Muscle layer of duodenum (tissue), 2 donors: ENCODE results near the gene REG1A.

Source experiments
- H3K27ac ChIP-seq: one replicate; pipeline ENCODE4 v1.7.0; 2013; ENCODE audit warnings: mild to moderate bottlenecking, low read length
- H3K27me3 ChIP-seq: one replicate; pipeline ENCODE4 v1.7.0; 2013; ENCODE audit warnings: low read depth, mild to moderate bottlenecking, control low read depth, low read length
- H3K36me3 ChIP-seq, 2 donors: one replicate each; pipeline ENCODE4 v1.7.0; 2013; ENCODE audit warnings: low read length in 2 of 2, control low read depth in 1 of 2, mild to moderate bottlenecking in 1 of 2; ENCODE audit not compliant: insufficient read depth in 2 of 2, control insufficient read depth in 1 of 2
- H3K4me1 ChIP-seq, 2 donors: one replicate each; pipeline ENCODE4 v1.7.0; 2013; ENCODE audit warnings: low read length in 2 of 2, mild to moderate bottlenecking in 2 of 2, control low read depth in 1 of 2, moderate library complexity in 1 of 2; ENCODE audit not compliant: insufficient read depth in 2 of 2, control insufficient read depth in 1 of 2
- H3K4me3 ChIP-seq, 2 donors: one replicate each; pipeline ENCODE4 v1.7.0; 2013; ENCODE audit warnings: low read length in 2 of 2, low read depth in 1 of 2, mild to moderate bottlenecking in 1 of 2
- H3K9me3 ChIP-seq, 2 donors: one replicate each; pipeline ENCODE4 v1.7.0; 2013; ENCODE audit warnings: low read length in 2 of 2, control low read depth in 1 of 2, mild to moderate bottlenecking in 1 of 2; ENCODE audit not compliant: control insufficient read depth in 1 of 2
- donor health status: healthy.

REG1A gene

DNA sequence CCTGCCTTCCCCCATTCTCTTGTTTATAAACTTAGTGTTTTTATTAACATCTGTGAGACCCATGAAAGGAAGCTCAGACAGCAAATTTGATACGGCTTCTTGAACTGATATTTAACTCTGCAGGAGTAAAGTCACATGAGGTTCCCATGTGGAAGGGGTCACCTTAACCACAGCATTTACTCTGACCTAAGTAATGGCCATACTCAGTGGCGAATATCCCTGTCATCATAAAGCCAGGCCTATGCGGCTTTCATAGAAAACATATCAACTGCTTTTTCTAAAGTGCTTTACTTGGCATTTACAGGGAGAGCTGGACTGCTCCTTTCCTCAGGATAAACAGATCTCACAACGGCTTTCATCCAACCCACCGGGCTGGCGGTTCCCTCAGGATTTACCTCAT, 9.0 kb downstream of the REG1A start:
- Histone ChIP-seq H3K27me3 (no peaks in the 10 kb centered on the region), H3K9me3 (no peaks in the 10 kb centered on the region), H3K36me3 (no peaks in the 10 kb centered on the region), H3K4me3 (no peak overlapping the region), H3K4me1 (no peaks in the 10 kb centered on the region), H3K27ac (no peak overlapping the region)

GRCh38 chr2:79129804-79130203, 9.5 kb downstream of the REG1A start:
- Histone ChIP-seq H3K27ac (no peak overlapping the region), H3K36me3 (no peaks in the 10 kb centered on the region), H3K27me3 (no peaks in the 10 kb centered on the region), H3K4me1 (no peaks in the 10 kb centered on the region), H3K9me3 (no peaks in the 10 kb centered on the region), H3K4me3 (no peak overlapping the region)

DNA sequence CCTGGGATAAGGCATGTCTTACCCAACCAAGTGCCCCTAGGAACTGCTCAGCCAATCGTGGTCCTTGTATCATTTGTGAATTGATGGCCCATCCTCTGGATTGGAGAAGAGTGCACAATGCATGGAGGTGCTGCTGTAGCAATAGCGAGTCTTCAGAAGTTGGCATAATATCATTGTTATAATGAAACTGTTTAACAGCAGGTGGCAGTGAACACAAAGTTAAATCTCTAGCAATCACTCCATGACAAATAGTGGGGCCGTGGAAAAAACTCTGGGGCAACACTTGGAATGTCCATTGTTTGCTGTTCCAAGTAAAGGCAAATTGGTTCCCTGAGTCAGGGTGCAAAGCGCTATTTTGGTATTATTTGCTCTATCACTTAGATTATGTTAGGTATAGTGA, 11.4 kb downstream of the REG1A start:
- Histone ChIP-seq H3K4me3 (no peak overlapping the region), H3K27ac (no peak overlapping the region), H3K36me3 (no peaks in the 10 kb centered on the region), H3K27me3 (no peaks in the 10 kb centered on the region), H3K4me1 (no peaks in the 10 kb centered on the region), H3K9me3 (no peaks in the 10 kb centered on the region)

- no peak overlapping the region for H3K27ac ChIP-seq
- no peaks in the 10 kb centered on the region for H3K9me3 ChIP-seq
- no peaks in the 10 kb centered on the region for H3K4me1 ChIP-seq
- H3K4me3 ChIP-seq = no peak overlapping the region
- no peaks in the 10 kb centered on the region for H3K36me3 ChIP-seq
- H3K27me3 ChIP-seq = no peaks in the 10 kb centered on the region
These were observed 18.1 kb downstream of the REG1A start for GRCh38 chr2:79138385-79138784.

DNA sequence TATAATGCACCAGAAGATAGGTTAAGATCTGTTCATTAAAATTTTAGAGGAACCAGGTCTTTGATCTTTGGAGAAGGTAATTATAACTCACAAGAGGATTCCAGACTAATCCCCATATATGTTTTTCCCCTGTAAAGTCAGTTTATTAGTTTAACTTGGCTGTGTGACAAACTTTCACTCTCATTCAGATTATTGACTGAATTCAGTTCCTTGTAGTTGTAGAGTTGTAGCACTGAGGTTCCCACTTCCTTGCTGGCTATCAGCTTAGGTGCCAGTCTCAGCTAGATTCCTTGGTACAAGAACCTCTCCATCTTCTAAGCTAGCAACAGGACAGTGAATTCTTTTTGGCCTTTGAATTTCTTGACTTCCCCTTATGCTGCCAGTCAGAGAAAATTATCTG, 19.1 kb downstream of the REG1A start:
- no peaks in the 10 kb centered on the region for H3K9me3 ChIP-seq
- no peaks in the 10 kb centered on the region for H3K36me3 ChIP-seq
- H3K27me3 ChIP-seq = no peaks in the 10 kb centered on the region

GRCh38 chr2:79155826-79156476, 35.7 kb downstream of the REG1A start:
- Histone ChIP-seq H3K27me3 (no peaks in the 10 kb centered on the region), H3K4me3 (no peak overlapping the region), H3K27ac (no peak overlapping the region), H3K9me3 (no peaks in the 10 kb centered on the region), H3K4me1 (no peaks in the 10 kb centered on the region), H3K36me3 (no peaks in the 10 kb centered on the region)

More for the DNA sequence above, 19.1 kb downstream of the REG1A start:
- Histone ChIP-seq H3K27ac (no peak overlapping the region), H3K4me3 (no peak overlapping the region), H3K4me1 (no peaks in the 10 kb centered on the region)

GRCh38 chr2:79159030-79159429, 38.7 kb downstream of the REG1A start:
- H3K4me3 ChIP-seq = no peak overlapping the region
- H3K9me3 ChIP-seq = no peaks in the 10 kb centered on the region
- no peak overlapping the region for H3K27ac ChIP-seq
- H3K4me1 ChIP-seq = no peaks in the 10 kb centered on the region
- H3K36me3 ChIP-seq = no peaks in the 10 kb centered on the region
- H3K27me3 ChIP-seq = no peaks in the 10 kb centered on the region

DNA sequence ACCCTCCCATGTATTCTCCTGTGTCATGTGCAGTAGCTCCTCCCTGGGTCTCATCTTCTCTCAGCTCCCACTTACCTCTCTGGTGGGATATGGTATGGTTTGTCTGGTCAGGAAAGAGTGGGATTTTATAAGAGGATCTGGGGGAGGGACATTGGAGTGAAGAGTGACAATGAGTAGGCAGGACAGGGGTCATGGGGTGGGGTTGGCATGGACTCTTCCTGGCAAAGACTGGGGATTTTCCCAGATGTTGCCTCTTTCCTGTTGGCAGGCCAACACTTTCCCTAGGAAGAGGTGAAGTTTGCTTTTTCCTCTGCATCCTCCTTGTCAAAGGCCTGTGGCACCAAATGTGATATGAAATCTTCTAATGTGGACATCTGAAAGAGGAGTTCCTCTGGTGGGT, 39.4 kb downstream of the REG1A start, which contains the start of gene REG3A:
Gene REG3A, minus strand, starts transcription at position 101 of the 400 bp plus-strand sequence. CDS start 348 bp downstream, outside the sequence.
- H3K36me3 ChIP-seq = no peaks in the 10 kb centered on the region
- no peaks in the 10 kb centered on the region for H3K27me3 ChIP-seq
- H3K4me1 ChIP-seq = no peaks in the 10 kb centered on the region
- no peak within 1 kb of the TSS for H3K27ac ChIP-seq
- H3K9me3 ChIP-seq = no peaks in the 10 kb centered on the region
- H3K4me3 ChIP-seq = no peak within 1 kb of the TSS

DNA sequence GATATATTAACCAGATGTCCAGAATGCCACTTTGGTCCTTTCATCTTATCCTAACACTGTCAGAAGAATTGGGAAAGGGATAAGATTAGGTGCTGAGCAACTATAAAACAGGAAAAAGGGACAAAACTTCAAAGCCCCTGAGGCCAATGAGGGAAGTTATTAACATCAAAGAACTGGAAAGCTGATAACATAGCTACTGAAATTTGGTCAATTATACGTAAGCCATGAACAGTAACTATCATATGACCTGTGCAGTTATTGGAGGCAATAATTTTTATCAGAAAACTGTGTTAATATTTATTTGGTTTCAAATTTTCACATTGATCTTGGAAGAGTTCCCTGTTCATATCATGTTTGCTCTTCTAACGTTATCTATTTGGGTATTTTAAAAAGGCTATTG, 41.8 kb downstream of the REG1A start:
- Histone ChIP-seq H3K27me3 (no peaks in the 10 kb centered on the region), H3K9me3 (no peaks in the 10 kb centered on the region), H3K4me1 (no peaks in the 10 kb centered on the region), H3K4me3 (no peak overlapping the region), H3K36me3 (no peaks in the 10 kb centered on the region), H3K27ac (no peak overlapping the region)

DNA sequence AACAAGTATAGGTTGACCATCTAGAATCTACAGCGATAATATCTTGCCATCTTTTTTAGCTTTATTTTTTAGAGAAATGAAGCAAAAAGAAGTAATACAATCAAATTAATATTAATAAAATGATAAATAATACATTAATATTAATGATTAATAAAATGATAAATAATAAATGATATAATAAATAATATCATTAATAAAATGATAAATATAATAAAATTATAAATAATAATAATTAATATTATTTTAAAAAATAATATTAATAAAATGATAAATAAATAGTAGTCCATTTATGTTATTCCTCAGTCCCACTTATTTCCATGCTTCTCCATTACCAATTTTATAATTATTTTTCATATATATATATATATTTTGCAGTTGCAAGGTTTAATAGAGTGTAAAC, 42.5 kb downstream of the REG1A start:
- Histone ChIP-seq H3K36me3 (no peaks in the 10 kb centered on the region), H3K4me1 (no peaks in the 10 kb centered on the region), H3K27ac (no peak overlapping the region), H3K27me3 (no peaks in the 10 kb centered on the region), H3K4me3 (no peak overlapping the region), H3K9me3 (no peaks in the 10 kb centered on the region)

DNA sequence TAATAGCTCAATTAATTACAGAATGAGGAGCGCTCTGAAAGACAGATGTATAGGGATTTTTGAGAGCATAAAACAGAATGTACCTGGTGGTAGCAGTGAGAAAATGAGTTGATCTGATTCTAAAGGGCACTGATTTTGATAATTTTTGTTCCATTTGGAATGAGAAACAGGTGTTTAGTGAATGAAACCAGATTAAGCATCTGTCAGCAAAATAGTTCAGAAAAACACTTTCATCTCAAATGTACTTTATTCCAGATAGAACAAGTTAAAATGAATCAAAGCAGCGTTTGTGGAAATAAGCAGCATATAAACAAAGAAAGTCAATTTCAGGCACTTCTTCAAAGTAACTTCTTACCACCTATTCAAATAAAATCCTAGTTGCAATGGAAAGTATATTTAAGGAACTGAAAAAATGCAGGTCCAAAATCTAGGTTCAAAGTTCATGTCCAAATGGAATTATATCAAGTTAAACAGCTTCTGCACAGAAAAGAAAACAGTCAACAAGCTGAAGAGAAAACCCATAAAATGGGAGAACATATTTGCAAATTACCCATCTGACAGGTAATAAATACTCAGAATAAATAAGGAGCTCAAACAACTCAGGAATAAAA, 51.2 kb downstream of the REG1A start:
- Histone ChIP-seq H3K27ac (no peak overlapping the region), H3K27me3 (no peaks in the 10 kb centered on the region), H3K4me1 (no peaks in the 10 kb centered on the region), H3K4me3 (no peak overlapping the region), H3K9me3 (peaks cover 0 to 2% of the 10 kb centered on the region in 2 donors), H3K36me3 (no peaks in the 10 kb centered on the region)
